Activated CD8-positive, alpha-beta memory T cell treated with anti-CD3 and anti-CD28 coated beads, Interleukin-2, amount 50 U/mL, for 4 hours (primary cell): ENCODE results near the gene TUBGCP3.
"Not testable (repeated sequence)": the region's sequence is repeated elsewhere in the genome, so short reads cannot be mapped to it uniquely, and the experiment has no call there.

ENCODE experiments used
- DNase-seq: peaks from one replicate; pipeline ENCODE4 v3.0.0-alpha.2; 2020

Gene TUBGCP3

DNA sequence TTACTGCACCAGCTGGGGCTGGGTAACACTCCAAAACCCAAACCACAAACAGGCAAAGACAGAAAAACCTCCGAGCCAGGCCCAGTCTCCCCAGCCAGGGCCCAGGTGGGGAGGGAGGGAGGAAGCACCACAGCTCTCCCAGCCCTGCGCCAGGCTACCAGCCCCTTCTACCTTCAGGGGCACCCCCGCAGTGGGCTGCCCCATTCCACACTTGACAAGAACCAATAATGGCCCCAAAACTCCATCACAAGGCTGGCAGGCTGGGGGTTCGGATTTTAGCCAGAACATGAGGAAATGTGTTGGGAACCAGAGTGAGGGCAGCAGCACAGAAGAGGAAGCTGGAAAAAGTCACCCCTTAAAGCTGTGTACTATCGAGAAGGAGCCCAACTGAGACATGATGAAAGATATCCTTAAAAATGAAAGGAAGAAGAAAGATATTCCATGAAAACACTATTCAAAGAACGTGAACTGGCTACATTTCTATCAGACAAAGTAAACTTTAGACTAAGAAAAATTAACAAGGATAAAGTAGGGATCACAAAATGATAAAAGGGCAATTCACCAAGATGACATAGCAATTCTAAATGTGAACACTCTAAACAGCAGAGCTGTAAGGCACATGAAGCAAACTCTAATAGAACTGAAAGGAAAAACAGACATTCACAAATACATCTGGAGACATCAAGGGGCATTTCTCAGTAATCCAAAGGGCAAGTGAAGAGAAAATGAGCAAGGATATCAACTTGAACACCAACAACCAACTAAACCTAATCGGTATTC lies 12.9 kb downstream of the TUBGCP3 start:
- DNase-seq: no peak

DNA sequence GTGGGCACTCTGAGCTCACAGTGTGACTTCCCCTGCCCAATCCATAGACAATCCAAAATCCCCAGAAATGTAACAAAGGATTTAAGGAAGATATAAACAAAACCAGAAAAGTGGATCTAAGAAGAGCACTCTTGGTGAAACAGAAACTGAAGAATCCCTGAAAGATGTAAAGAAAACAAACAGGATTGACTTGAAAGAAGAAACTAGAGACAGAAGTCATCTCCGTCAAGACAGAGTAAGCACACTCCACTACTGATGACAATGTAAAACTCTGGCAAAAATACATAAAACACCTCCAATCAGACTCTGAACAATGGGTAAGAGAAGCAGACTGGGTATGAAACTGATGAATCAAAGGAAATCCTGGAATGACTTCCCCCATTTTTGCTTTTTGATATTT lies 13.5 kb downstream of the TUBGCP3 start:
- DNase-seq: no peak

DNA sequence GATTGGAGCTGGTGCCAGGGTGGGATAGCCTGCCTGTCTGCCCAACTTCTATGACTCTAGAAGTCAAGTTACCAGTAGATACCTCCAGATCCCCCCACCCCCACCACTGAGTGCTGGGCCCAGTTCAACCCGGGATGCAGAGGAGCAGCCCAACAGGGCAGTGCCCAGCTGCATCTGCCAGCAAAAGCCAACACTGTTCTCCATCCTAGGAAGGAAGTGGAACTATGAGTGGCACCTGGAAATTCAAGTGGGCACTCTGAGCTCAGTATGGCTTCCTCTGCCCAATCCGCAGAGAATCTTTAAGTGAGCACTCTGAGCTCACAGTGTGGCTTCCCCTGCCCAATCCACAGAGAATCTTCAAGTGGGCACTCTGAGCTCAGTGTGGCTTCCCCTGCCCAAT lies 14.2 kb downstream of the TUBGCP3 start:
- DNase-seq: no peak

DNA sequence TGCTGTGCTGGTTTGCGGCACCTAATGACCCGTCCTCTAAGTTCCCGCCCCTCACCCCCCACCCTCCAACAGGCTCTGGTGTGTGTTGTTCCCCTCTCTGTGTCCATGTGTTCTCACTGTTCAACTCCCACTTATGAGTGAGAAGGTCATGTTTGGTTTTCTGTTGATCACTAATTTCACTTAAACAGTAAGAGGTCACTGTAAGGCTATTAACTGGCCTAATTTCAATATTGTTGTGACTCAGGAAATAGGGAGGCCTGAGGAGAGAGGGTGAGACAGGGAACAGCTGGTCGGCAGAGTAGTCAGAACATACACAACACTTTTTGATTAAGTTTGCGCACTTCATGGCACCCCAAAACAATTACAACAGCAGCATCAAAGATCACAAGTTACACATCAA lies 15.6 kb downstream of the TUBGCP3 start:
- no peak for DNase-seq

DNA sequence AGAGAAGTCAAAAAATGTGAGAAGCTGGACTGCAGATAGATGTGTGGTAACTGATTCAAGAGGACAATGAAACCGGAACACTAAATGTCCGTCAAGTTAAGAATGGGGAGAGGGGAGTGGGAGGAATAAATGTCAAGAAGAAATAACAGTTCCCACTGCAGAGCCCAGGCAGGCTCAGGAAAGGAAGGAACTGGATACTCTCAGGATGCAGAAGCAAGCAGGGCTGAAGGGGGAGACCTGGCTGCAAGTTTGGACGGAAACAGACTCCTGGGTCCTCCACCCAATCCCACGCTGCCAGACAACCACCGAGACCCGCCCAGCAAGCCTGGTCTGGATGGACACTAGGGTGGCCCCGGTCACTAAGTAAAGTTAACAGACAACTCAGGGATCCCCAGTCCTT lies 18.1 kb downstream of the TUBGCP3 start:
- DNase-seq: no peak

DNA sequence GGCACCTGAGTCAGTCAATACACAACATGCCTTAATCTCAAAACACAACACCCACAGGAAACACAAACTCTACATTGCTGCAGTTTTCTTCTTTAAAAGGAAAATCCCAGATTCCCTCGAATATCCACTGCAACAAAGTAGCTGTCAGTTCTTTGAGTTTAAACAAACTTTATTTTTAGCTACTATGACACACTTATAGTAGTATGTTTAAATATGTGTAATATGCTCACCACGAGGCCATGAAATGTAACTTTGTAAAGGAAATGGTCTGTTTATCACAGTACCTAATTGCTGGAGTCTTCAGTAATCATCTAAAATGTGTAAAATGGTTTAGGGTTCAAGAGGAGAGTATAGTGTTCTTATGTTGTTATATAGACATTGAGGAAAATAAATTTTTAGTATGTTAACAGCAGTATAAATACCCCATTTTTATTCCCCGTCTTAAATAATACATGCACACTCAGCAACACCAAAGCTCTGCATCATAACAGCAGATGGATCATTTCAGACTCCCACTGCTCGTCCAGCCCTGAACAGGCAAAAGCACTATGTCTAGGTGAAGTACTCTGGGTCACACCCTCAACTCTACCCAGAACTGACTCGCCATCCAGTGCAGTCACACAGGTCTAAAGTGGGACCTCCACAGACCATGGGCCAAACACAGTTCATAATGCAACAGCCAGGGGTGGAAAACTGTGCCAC lies 20.6 kb downstream of the TUBGCP3 start:
- no peak for DNase-seq

DNA sequence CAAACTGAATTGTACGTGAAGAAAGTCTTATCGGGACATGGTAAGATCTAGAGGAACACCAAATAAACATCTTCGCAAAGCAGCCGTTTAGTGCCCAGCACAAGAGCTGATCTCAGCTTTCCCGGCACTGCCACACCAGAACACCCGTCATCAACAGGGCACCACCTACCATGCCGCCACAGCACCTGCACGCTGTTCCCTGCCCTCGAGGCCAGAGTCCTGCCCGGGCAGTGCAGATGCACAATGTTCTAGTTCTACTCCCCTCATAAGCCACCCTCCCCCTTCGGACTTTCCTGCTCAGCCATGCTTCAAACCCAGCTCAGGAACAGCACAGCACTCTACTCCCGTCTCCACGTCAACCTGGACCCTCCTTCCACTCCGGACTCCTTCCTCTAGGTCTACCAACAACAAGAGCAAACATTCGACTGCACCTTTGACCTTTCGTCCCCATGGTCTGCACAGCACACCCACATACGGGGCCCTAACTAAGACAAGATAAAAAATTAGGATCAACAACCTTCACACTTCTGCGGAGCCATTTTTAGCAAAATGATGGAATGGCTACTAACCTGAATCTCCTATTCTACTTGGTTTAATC lies 25.1 kb downstream of the TUBGCP3 start:
- DNase-seq: no peak

DNA sequence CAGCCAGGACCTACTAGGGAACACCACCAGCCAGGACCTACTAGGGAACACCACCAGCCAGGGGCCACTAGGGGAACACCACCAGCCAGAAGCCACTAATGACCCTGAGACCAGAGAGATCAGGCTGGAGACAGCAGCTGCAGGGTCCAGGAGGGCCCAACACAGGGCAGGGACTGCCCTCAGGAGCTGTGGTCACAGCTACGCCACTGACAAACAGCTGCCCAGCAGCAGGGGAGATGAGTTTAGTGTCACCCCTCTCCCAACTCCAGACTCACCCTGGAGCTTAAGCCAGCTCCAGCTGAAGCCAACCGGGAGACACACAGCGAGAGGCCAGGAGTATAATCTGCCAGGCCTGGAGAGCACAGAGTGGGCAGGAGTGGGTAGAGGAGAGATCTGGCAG lies 25.7 kb downstream of the TUBGCP3 start:
- DNase-seq: no peak

DNA sequence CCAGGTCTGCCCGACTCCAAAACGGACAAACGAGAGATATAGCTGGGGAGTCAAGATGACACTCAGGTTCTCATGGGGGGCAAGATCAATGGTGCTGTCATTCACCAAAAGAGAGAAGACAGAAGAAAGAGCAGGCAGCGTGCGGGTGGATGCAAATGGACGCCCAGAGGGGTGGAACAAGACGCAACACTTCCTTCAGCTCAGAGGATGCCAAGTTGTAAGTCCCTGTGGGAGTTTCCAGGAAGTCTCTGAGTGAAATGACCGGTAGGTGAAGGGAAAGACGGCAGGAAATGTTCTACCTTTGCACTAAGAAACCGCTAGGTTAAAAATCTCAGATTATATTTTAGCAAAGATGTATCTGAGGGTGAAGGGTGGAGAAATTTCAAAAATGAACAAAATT lies 26.5 kb downstream of the TUBGCP3 start:
- no peak for DNase-seq

DNA sequence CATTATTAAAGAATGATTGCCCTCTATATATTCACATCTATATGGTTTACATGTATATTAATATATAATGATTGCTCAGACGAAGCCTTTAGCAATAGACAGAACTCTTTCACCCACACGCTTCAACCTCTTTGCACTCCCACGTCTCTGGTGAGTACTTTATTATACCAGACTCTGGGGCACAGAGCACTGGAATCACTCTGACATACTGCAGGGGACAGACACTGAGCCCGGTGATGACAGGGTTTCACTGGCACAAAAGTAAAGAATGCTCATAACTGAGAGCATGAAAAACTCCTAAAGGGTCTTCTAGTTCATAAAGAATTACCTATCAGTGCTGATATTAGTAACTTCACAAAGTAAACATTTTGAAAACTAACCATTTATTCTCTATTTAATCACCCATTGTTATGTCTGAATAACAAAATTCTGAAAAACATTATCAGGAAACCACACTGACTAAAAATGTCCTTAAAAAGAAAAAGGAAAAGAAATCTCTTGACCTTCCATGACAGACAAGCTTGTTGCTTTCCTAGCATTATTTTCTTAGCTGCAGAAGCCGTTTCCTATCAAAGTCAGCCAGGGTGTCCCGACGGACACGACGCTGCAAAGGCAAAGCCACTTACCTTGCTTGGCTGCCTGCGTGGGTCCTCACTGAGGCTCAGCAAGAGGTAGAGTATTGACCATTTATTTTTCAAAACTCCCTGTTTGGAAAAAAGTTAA lies 29.1 kb downstream of the TUBGCP3 start:
- no peak for DNase-seq

DNA sequence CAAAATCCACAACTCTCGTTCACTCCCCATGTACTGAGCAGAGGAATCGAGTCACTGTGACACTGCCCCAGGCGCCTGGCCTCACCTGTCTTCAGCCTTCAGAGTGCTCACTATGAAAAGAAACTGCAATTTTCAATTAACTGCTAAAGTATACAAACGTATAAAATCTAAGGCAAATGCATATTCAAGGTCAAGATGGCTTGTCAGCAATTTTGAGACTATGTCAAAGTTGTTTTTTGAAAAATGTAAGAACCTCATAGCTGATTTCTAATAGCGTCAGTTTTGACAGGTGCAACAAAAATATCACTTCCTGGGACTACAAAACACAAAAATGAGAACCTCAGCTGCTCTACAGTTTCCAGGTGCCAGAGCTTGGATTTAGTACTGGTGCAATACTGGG lies 31.4 kb downstream of the TUBGCP3 start:
- no peak for DNase-seq

DNA sequence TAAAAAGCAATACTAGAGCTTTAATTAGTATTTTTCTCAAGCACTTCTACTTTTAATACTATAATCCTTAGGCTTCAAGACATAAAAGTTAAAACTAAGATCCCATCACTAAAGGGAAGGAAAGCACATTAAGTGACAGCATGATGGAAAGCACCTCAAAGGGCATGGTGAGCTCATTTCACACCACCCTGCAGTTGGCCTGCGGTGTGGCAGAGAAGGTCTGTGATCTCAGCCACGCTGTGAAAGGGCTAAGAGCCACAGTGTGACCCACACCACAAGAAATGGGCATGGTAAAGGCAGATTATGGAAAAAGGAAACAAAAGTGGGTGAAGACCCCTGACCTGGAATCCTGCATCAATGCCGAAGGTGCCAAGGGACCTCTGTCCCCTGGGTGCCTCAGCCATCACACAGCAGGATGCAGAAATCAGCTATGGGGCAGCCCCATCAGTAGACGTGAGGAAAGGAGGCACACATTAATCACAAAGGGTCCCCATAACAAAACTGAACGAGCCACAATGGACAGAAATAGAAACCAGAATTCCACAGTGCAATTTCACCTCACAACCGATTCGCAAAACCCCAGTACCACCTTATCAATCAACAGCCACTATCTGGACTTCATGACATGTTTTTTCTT lies 33.6 kb downstream of the TUBGCP3 start:
- no peak for DNase-seq

DNA sequence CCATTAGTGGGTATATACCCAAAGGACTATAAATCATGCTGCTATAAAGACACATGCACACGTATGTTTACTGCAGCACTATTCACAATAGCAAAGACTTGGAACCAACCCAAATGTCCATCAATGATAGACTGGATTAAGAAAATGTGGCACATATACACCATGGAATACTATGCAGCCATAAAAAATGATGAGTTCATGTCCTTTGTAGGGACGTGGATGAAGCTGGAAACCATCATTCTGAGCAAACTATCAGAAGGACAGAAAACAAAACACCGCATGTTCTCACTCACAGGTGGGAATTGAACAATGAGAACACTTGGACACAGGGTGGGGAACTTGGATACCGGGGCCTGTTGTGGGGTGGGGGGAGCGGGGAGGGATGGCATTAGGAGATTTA lies 39.0 kb downstream of the TUBGCP3 start:
- not testable (repeated sequence) for DNase-seq

DNA sequence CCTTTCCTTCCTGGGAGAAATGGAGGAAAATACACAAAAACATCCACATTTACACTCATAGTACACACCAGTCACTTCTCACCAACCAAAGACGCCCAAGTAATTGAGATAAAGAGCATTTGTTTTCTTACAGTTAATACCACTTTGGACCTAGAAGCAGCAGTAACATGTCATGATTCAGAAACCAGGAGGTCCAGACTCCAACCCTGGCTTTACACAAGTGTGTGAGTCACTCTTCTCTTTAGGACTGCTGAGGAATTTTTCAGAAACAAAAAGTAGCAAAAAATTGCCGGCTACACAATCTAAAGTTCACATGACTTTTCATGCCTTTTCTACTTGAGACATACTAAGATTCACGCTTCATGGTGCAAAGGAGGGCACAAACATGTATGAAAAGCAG lies 42.1 kb downstream of the TUBGCP3 start:
- DNase-seq: no peak

DNA sequence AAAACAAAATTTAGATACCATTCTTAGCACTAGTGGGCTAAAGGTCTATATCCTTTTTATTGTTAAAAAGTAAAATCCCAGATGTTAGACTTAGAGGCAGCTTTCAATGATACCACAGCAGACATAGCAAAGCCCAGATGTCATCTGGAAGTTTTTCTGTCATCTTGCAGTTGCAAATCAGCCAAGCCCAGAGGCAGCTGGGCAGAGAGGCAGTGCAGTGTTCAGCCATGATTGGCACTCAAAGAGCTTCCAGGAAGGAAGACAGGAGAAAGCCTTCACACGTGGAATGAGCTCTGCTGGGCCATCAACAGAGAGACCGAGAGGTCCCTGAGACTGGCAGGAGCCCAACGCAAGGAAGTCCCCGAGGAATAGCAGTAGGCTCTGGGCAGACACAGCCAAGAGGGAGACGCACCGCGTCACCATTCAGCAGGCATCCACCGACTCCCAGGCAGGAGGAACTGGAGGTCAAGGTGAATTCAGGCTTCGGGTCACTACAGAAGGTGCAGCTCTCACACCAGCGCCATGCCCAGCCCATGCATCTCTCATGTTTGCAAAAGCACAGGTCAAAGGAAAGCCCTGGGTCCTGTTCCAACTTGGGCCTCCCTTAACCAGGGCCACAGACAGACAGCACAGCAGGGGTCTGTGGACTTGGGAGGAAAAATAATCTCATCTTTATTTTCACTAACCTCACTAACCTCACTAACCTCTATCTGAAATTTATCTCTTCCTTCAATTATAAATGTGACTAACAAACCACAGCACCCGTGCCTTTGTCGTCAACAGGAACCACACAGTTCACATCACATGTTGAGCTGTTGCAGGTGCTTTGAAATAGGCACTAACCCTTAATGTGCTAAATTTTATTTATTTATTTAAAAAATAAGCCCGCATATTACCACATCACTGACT lies 54.9 kb downstream of the TUBGCP3 start:
- DNase-seq: no peak

DNA sequence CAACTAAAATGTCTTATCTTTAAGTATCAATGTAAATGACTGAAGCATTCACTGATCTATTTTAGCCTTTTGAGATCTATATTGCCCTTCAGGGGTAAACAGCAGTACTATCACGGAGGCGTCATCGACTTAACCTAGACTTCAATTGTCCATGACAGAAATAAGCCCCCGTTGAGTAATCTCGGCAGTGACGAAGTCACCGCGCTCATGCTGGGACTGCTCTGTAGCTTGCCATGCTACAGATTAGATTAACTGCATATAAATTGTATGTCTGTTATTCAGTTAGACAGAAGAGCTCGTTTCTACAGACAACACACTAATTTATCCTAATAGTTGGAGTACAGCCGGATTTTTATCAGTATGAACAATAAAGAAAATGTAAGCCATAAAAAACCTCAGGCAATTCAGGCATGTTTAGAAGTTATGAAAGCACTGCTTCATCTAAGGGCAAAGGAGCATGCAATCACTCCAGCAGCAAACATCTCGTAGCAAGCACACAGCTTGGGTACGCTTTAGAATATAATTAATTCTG lies 56.6 kb downstream of the TUBGCP3 start:
- DNase-seq: no peak

DNA sequence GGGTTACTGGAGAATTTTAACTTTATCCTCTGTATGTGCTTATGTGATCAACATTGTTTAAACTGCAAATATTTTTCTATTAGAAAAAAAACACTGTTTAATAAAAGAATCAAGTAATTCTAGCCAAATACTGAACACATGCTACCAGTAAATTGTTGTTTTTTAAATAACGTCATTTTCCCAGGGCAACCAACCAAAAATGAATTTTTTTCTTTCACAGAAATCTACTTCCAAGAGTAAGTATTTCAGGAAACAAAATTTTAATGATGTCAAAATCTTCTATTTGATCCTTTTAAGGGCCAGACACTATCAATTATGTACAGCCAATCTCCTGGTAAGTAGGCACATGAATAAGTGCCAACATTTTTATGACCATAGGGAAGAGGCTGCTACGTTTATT lies 57.1 kb downstream of the TUBGCP3 start:
- no peak for DNase-seq

DNA sequence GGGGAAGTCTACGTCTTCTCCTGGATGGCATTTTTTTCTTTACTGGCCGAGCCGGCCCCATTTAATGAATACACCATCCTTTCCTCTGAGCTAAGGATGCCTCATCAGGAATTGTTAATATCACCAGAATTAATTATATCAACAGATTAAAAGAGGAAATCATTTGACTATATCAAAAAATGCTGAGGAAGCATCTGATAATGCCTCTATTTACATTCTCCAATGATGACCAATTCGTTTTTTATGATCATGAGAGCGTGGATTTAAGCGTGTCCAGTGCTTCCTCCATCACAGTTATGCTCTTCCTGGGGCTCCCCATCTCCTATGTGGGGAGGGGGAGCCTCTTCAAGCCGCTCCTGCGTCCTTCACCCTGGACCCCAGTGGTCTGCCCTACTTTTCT lies 58.7 kb downstream of the TUBGCP3 start:
- DNase-seq: no peak

DNA sequence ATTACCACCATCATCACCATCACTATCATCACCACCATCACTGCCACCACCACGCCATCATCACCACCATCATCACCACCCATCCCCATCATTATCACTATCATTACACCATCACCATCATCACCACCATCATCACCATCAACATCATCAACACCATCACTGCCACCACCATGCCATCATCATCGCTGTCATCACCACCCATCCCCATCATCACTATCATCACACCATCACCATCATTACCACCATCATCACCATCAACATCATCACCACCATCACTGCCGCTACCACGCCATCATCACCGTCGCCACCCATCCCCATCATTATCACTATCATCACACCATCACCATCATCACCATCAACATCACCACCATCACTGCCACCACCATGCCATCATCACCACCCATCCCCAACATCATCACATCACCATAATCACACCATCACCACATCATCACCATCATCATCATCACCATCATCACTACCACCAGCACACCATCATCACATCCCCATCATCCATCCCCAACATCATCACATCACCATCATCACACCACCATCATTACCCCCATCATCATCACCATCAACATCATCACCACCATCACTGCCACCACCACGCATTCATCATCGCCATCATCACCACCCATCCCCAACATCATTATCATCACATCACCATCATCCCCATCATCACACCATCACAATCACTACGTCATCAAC lies 61.7 kb downstream of the TUBGCP3 start:
- no peak for DNase-seq

DNA sequence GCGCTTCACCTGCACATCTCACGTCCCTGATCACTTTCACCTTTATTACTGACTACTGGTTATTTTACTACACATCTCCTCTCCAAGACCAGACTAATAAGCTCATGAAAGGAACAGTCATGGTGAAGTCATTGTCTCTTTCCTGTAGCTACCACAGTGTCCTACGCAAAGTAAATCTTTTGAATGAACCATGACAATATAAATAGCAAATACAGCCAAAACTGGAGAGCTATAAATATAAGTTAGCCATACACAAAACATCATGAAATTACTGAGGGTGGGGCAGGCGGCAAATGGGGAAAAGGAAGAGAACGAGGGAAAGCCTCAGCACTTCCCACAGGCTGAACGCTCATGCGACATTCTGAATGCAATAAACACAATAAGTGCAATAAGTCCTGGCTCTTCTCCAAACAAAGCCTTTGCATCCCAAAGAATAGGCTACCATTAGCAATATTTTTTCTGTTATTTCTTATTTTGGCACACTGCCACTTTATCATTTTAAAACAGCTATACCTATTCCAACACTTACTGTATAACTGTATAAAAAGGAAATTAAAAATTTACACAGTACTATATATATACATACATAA lies 62.5 kb downstream of the TUBGCP3 start:
- no peak for DNase-seq

DNA sequence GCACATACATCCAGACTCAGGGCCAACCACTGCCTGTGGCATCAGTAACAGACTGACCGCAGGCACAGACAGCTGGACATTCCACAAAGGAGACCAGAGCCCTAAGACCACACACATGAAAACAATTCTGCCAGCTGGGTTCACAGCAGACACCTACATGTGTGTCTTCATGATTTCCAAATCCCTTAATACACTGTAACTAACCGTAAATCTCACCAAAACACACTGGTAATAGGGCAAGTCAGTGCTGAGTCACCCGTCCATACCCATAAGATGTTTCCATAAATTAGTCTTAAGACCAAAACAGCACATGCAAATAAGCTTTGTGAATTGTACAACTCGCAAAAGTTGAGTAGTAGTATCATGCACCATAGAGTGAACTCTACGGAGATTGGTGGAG lies 65.4 kb downstream of the TUBGCP3 start:
- no peak for DNase-seq
